CD14-positive monocyte (primary cell): ENCODE results near the gene FGD2. TPM values are rescaled to one million over a fixed set of nuclear protein-coding genes. Genes with fewer than 3 reads are reported as not detected.
A peak's percentile ranks its signal among the peaks of the same experiment; 100 is the strongest.

Experiments used
- DNase-seq, 3 donors: peaks; one replicate each; pipeline ENCODE4 v3.0.0-alpha.2; 2011 to 2022
- H2AFZ ChIP-seq: 2 replicates; pipeline ENCODE4 v1.6.0; 2012; ENCODE audit warnings: mild to moderate bottlenecking, low read depth, low read length, inconsistent platforms; ENCODE audit not compliant: insufficient read depth, poor library complexity, severe bottlenecking
- H3K27ac ChIP-seq, 2 donors: 1 replicate in 1 of 2; 2 replicates in 1 of 2; pipeline ENCODE4 v1.5.1; 2012 to 2013; ENCODE audit warnings: low read length in 2 of 2, control low read depth in 1 of 2, inconsistent platforms in 1 of 2, low read depth in 1 of 2, mild to moderate bottlenecking in 1 of 2
- H3K27me3 ChIP-seq, 2 donors: one replicate each; pipeline versions ENCODE4 v1.6.0 to v1.6.1; 2011 to 2013; ENCODE audit warnings: low read length in 2 of 2; ENCODE audit not compliant: control insufficient read depth in 2 of 2, insufficient read depth in 2 of 2
- H3K36me3 ChIP-seq, 2 donors: replicated peaks in 1 of 2; 1 replicate in 1 of 2; 2 replicates in 1 of 2; pipeline versions ENCODE4 v1.5.1 to v1.6.1; 2012 to 2013; ENCODE audit warnings: low read length in 2 of 2, control low read depth in 1 of 2, inconsistent platforms in 1 of 2, mild to moderate bottlenecking in 1 of 2; ENCODE audit not compliant: insufficient read depth in 2 of 2, control insufficient read depth in 1 of 2
- H3K4me1 ChIP-seq, 2 donors: 1 replicate in 1 of 2; 2 replicates in 1 of 2; pipeline versions ENCODE4 v1.5.1 to v1.6.1; 2012 to 2013; ENCODE audit warnings: low read length in 2 of 2, control low read depth in 1 of 2, inconsistent platforms in 1 of 2, mild to moderate bottlenecking in 1 of 2, moderate library complexity in 1 of 2; ENCODE audit not compliant: insufficient read depth in 2 of 2, control insufficient read depth in 1 of 2
- H3K4me2 ChIP-seq: replicated peaks from 2 replicates; pipeline ENCODE3; 2012; ENCODE audit warnings: low read length, moderate library complexity, mild to moderate bottlenecking; ENCODE audit not compliant: poor library complexity, severe bottlenecking; ENCODE audit errors: extremely low read depth
- H3K4me3 ChIP-seq, 3 experiments: fragments of 200-600 bp in 1 of 3; sonication (generic) in 1 of 3; replicated peaks in 1 of 3; 1 replicate in 2 of 3; 2 replicates in 1 of 3; pipeline ENCODE4 v1.5.1; 2011 to 2013; ENCODE audit warnings: low read length in 3 of 3, mild to moderate bottlenecking in 3 of 3, control low read depth in 2 of 3, low read depth in 2 of 3, inconsistent platforms in 1 of 3, moderate library complexity in 1 of 3
- H3K79me2 ChIP-seq: 2 replicates; pipeline ENCODE4 v1.6.0; 2012; ENCODE audit warnings: mild to moderate bottlenecking, control low read depth, inconsistent platforms, low read length, moderate library complexity; ENCODE audit not compliant: insufficient read depth
- H3K9ac ChIP-seq: 2 replicates; pipeline ENCODE4 v1.6.0; 2017; ENCODE audit warnings: low read length, mild to moderate bottlenecking; ENCODE audit not compliant: insufficient read depth, poor library complexity, severe bottlenecking
- H3K9me3 ChIP-seq, 2 donors: replicated peaks in 1 of 2; 1 replicate in 1 of 2; 2 replicates in 1 of 2; pipeline versions ENCODE4 v1.5.1 to v1.6.1; 2012 to 2013; ENCODE audit warnings: low read length in 2 of 2, control low read depth in 1 of 2; ENCODE audit not compliant: control insufficient read depth in 1 of 2, insufficient read depth in 1 of 2
- H4K20me1 ChIP-seq: 2 replicates; pipeline ENCODE4 v1.6.0; 2012; ENCODE audit warnings: mild to moderate bottlenecking, low read length, control low read depth, moderate library complexity; ENCODE audit not compliant: insufficient read depth
- H3K27ac Mint-ChIP-seq, 7 donors: one replicate each; pipeline ENCODE4 v1.8.0; 2020; ENCODE audit warnings: mild to moderate bottlenecking in 7 of 7, mixed read lengths in 7 of 7, moderate library complexity in 6 of 7, inconsistent platforms in 2 of 7
- H3K27me3 Mint-ChIP-seq, 3 donors: one replicate each; pipeline ENCODE4 v1.8.0; 2021 to 2022; ENCODE audit warnings: low read depth in 3 of 3, mild to moderate bottlenecking in 3 of 3, mixed read lengths in 3 of 3, moderate library complexity in 3 of 3, inconsistent platforms in 1 of 3
- H3K36me3 Mint-ChIP-seq, 2 donors: one replicate each; pipeline ENCODE4 v1.8.0; 2020; ENCODE audit warnings: mixed read lengths in 2 of 2, inconsistent platforms in 1 of 2, mild to moderate bottlenecking in 1 of 2
- H3K4me1 Mint-ChIP-seq: one replicate; pipeline ENCODE4 v1.8.0; 2020; ENCODE audit warnings: mild to moderate bottlenecking, mixed read lengths
- H3K4me3 Mint-ChIP-seq, 2 donors: one replicate each; pipeline ENCODE4 v1.8.0; 2020; ENCODE audit warnings: mild to moderate bottlenecking in 2 of 2, mixed read lengths in 2 of 2, moderate library complexity in 1 of 2
- H3K9me3 Mint-ChIP-seq, 7 donors: one replicate each; pipeline ENCODE4 v1.8.0; 2020 to 2022; ENCODE audit warnings: mixed read lengths in 7 of 7, mild to moderate bottlenecking in 6 of 7, moderate library complexity in 6 of 7, inconsistent platforms in 2 of 7
- WGBS: methylation state at CpG from one replicate; pipeline ENCODE4 v1.1.5; 2013; ENCODE audit warnings: missing lambda C conversion rate; ENCODE audit not compliant: insufficient coverage; 5-methylcytosine and 5-hydroxymethylcytosine counted together
- intact Hi-C, 2 donors: fragments of 100-400 bp; cut with micrococcal nuclease; formaldehyde crosslinking; loops; one replicate each; pipeline versions ENCODE4 v1.15.0 to v1.15.1; 2023
- polyA plus RNA-seq, 3 donors: library from polyadenylated mRNA; depleted of rRNA in 1 of 3; unstranded in 2 of 3; stranded (reverse) in 1 of 3; fragments of 300-500 nt in 2 of 3; fragments of >200 nt in 1 of 3; fragmentation: Illumina TruSeq in 2 of 3; gene quantifications; 1 replicate in 2 of 3; 2 replicates in 1 of 3; pipeline ENCODE4 v1.2.3, GENCODE V29; 2012 to 2021
- TF ChIP-seq, protein P1 (sequence below): fragments of 200-600 bp; IDR thresholded peaks from one replicate; pipeline ENCODE4 v1.8.0; 2022; ENCODE audit warnings: antibody characterized with exemption, mild to moderate bottlenecking

The FGD2 gene
- polyA plus RNA-seq, 3 donors: 25.3 to 356 (median 50.0) TPM

DNA sequence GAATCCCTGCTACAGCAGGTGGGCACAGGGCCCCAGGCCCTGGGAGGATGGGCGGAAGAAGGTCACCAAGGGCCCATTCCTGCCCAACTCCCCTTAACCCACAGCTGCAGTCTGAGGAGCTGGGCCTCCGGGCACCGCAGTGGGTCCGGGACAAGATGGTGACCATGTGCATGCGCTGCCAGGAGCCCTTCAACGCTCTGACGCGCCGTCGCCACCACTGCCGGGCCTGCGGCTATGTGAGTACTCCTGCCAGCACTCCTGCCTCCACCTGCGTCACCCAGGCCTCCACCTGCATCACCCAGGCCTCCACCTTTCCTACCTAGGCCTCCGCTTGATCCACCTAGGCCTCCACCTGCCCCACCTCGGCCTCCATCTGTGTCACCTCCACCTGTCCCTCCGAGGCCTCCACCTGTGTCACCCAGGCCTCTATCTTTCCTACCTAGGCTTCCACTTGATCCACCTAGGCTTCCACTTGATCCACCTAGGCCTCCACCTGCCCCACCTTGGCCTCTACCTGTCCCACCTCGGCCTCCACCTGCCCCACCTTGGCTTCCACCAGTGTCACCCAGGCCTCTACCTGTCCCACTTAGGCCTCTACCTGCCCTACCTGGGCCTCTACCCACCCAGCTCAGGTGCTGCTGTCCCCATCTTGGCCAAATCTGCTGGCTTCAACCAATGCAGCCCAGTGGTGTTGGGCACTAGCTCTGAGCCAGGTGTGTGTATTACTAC lies 16.8 kb downstream of the FGD2 start:
- H3K27me3 Mint-ChIP-seq: peaks cover 0 to 2% (median 0%) of the 10 kb centered on the region in 3 donors
- no peaks in the 10 kb centered on the region for H3K9me3 Mint-ChIP-seq
- no peak overlapping the region for H3K4me2 ChIP-seq
- H3K27ac ChIP-seq: no peak overlapping the region
- DNase-seq: no peak
- H3K4me3 ChIP-seq: no peak overlapping the region
- H3K36me3 ChIP-seq: peaks cover 97 to 99% of the 10 kb centered on the region in 2 donors
- no peaks in the 10 kb centered on the region for H3K9me3 ChIP-seq
- 98% methylated on average over 17 of the region's 17 CpGs for WGBS
- peaks cover 19% of the 10 kb centered on the region for H3K79me2 ChIP-seq
- intact Hi-C loops: no loop called here
- H3K4me3 Mint-ChIP-seq: no peak overlapping the region
- peaks cover 92 to 98% of the 10 kb centered on the region in 2 donors for H3K36me3 Mint-ChIP-seq
- peak overlapping the region in 2 of 7 donors; percentile 16 to 68 for H3K27ac Mint-ChIP-seq
- peaks cover 18% of the 10 kb centered on the region for H3K4me1 Mint-ChIP-seq
- TF ChIP-seq, protein P1, sequence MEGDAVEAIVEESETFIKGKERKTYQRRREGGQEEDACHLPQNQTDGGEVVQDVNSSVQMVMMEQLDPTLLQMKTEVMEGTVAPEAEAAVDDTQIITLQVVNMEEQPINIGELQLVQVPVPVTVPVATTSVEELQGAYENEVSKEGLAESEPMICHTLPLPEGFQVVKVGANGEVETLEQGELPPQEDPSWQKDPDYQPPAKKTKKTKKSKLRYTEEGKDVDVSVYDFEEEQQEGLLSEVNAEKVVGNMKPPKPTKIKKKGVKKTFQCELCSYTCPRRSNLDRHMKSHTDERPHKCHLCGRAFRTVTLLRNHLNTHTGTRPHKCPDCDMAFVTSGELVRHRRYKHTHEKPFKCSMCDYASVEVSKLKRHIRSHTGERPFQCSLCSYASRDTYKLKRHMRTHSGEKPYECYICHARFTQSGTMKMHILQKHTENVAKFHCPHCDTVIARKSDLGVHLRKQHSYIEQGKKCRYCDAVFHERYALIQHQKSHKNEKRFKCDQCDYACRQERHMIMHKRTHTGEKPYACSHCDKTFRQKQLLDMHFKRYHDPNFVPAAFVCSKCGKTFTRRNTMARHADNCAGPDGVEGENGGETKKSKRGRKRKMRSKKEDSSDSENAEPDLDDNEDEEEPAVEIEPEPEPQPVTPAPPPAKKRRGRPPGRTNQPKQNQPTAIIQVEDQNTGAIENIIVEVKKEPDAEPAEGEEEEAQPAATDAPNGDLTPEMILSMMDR: no peak
- H3K27me3 ChIP-seq: no peaks in the 10 kb centered on the region
- no peak overlapping the region for H3K9ac ChIP-seq
- H4K20me1 ChIP-seq: peaks cover 100% of the 10 kb centered on the region
- H3K4me1 ChIP-seq: peaks cover 7 to 19% of the 10 kb centered on the region in 2 donors
- H2AFZ ChIP-seq: no peak overlapping the region

DNA sequence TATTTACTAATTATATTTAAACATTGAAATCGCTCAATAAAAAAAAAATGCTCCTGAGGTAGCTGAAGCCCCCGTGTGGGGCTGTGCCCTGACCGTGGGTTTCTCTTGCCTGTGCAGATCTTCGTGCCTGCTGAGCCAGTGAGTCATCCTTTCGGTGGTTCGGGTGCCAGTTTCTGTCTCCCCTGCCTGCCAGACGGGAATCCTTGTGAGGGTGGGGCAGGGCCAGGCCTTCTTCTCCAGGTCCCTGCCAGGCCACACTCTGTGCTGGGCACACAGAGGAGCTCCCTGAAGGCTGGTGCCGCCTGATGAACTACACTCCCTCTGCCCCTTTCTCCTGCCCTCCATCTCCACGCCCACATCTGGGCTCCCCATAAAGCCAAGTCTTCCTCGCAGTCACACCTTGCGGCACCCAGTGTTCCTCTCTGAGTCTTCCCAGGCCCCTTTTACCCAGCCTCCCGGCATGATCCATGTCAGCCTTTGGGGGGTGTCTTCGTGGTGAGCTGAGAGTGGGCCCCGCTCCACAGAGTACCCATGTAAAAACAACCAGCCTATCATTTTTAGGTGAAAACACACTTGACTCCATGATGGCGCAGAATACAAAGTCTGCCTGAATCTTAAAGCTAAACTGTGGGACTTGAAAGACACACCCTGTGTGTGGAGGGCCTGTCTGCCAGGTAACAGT lies 19.3 kb downstream of the FGD2 start:
- Mint-ChIP-seq H3K4me3 (no peak overlapping the region), H3K27me3 (peaks cover 0 to 2% (median 0%) of the 10 kb centered on the region in 3 donors), H3K4me1 (peaks cover 10% of the 10 kb centered on the region), H3K9me3 (no peaks in the 10 kb centered on the region), H3K36me3 (peaks cover 81 to 98% of the 10 kb centered on the region in 2 donors), H3K27ac (peak overlapping the region in 3 of 7 donors; percentile 10 to 50 (median 50))
- Histone ChIP-seq H3K79me2 (peaks cover 12% of the 10 kb centered on the region), H3K4me1 (peaks cover 8 to 10% of the 10 kb centered on the region in 2 donors), H3K36me3 (peaks cover 84 to 85% of the 10 kb centered on the region in 2 donors), H4K20me1 (peaks cover 94% of the 10 kb centered on the region), H3K4me2 (no peak overlapping the region), H3K4me3 (no peak overlapping the region), H3K27ac (no peak overlapping the region), H3K27me3 (no peaks in the 10 kb centered on the region), H3K9me3 (no peaks in the 10 kb centered on the region), H2AFZ (no peak overlapping the region), H3K9ac (no peak overlapping the region)
- TF ChIP-seq, protein P1: no peak
- no peak for DNase-seq
- 73% methylated on average over 7 of the region's 15 CpGs for WGBS
- intact Hi-C loops: no loop called here
